HG02840 (cell line): ENCODE data around the gene SAMD9L.
"Not testable (repeated sequence)": the region's sequence is repeated elsewhere in the genome, so short reads cannot be mapped to it uniquely, and the experiment has no call there.

Experiments used
- ATAC-seq: cut with Tn5 transposase; IDR thresholded peaks from one replicate; pipeline ENCODE4 v1.9.1; 2021; ENCODE audit warnings: mild to moderate bottlenecking, moderate library complexity, moderate number of reproducible peaks; ENCODE audit not compliant: unreplicated experiment, low FRiP score

SAMD9L gene

DNA sequence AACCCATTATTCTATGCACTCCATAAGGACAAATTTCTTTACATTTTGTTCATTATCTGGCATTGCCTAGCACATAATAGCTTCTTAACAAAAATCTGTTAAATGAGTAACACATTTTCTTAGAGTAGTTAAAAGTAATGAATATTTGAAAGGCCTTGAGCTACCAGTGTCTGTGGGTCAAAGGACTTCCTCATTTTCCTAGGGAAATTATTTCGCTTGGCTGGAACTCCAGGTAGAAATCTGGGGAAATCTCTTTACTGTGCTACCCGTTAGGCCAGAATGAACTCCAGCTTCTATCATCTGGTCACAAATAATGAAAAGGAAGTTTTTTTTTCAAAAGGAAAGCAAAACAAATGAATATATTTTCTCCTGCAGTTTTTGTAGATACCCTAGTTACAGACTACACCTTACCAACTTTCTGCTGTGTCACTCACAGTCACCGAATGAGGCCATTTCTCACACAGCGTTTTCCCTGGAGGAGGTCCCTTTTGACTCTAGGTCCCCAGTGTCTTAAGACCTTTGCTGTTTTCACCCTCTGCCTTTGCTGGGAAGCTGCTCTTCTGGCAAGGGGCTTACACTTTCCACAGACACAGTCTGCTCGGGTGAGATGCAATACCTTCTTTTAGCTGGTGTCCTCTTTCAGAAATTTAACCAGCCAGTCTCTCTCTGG lies 1.6 kb downstream of the SAMD9L start:
- no peak for ATAC-seq

GRCh38 chr7:93146036-93146435 lies 2.1 kb downstream of the SAMD9L start:
- ATAC-seq, result no peak

GRCh38 chr7:93145354-93145753 lies 2.8 kb downstream of the SAMD9L start:
- no peak for ATAC-seq

DNA sequence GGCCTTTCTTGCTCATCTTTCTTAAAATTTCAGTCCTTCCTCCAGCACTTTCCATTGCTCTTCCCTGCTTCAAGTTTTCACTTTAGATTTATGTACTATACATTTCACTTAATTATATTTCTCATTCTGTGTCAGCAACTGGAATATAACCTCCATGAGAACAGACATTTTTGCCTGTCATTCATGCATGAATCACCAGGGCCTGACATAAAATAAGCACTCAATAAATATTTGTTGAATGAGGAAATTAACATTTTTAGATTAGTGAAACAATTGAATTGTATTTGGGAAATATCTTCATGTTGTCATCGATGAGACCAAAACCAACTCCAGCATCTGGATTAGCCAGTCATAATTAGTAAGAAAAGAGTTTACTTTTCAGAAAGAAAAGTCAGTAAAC lies 6.1 kb downstream of the SAMD9L start:
- ATAC-seq, result no peak

DNA sequence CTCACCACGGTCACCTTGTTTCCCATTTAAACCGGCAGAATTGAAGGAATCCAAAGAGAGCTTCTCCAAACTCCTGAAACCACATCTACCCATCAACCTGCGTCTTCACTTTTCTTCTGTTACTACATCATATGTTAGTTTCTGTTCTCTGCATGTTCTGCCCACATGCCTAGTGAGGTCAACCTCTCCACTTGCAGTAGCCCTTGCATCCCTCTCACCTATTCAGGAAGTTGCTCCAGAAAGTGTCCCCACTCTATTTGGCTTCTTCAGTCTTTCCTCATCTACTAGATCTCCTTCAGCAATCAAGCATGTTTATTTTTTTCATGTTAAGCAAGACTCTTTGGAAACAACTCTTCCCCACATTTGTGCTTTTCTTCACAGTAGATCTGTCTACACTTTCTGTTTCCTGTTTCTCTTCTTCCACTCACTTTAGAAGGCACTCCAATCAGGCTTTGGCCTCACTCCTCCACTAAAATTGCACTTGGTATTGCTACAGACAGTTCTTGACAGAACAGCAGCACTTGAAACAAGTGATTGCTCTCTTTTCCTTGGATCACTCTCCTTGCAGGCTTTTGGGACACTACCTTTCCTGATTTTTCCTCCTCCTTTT lies 7.5 kb downstream of the SAMD9L start:
- ATAC-seq, result no peak

DNA sequence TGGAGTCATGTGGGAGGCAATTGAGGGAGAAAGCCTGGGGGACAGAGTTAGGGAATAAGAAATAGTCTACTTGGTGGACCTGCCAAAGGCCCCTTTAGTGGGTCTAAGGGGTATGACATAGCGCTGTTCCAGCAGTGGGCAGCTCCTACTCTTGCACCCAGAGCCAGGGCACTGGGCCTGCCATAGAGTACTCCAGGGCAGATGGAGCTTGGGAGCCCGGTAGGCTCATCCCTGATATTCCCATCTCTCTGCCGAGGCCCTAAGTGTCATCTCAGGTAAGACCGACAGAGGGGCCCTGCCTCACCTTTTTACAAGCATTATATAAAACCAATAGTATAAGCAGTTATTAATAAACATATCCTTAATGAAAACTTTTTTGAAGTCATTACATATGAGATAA lies 9.6 kb downstream of the SAMD9L start:
- no peak for ATAC-seq

DNA sequence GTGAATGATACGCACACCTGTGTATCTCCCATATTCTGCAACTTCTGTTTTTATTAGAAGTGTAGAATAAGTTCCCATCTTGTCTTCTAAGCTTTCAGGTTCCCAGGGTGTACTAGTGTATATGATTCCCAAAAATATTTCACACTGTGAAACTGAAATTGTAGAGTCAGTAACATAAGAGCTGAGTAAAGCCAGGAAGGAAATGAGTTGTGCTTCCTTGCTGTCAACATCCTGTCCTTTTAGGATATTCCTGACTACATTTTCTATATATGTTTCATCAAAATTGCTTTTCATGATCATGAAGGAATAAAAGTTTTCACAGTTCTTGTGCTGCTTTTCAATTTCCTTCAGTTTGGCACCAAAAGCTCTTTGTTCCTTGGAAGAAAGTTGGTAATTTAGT lies 15.2 kb downstream of the SAMD9L start:
- no peak for ATAC-seq

- no peak for ATAC-seq
These were observed 16.0 kb downstream of the SAMD9L start for GRCh38 chr7:93132216-93132615.

DNA sequence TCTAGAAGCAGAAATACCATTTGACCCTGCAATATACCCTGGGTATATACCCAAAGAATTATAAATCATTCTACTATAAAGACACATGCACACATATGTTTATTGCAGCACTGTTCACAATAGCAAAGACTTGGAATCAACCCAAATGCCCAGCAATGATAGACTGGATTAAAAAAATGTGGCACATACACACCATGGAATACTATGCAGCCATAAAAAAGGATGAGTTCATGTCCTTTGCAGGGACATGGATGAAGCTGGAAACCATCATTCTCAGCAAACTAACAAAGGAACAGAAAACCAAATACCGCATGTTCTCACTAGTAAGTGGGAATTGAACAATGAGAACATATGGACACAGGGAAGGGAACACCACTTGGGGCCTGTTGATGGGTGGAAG lies 21.2 kb downstream of the SAMD9L start:
- ATAC-seq, result not testable (repeated sequence)

- ATAC-seq, result not testable (repeated sequence)
These were observed 24.7 kb downstream of the SAMD9L start for GRCh38 chr7:93123532-93123931.

- ATAC-seq, result no peak
These were observed 27.3 kb downstream of the SAMD9L start for GRCh38 chr7:93120592-93121549.

- no peak for ATAC-seq
These were observed 28.8 kb downstream of the SAMD9L start for GRCh38 chr7:93119191-93119905.

GRCh38 chr7:93117852-93118530 lies 30.2 kb downstream of the SAMD9L start, which contains the start of gene SAMD9:
Gene SAMD9 (minus strand): TSS chr7:93117979. CDS start chr7:93106097, 11,882 bp downstream.
- ATAC-seq, result peak; percentile 100

DNA sequence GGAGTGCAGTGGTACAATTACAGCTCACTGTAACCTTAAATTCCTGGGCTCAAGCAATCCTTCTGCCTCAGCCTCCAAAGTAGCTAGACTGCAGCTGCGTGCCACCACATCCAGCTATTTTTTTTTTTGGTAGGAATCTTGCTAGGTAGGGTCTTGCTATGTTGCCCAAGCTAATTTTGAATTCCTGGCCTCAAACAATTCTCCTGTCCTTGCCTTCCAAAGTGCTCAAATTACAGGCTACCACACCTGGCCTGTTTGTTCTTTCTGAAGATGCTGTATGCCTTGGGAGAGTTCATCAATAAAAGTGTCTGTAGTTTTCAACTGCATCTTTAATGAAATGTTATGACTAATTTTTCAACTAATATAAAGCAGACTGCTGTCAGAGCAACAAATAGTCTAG lies 30.9 kb downstream of the SAMD9L start:
- ATAC-seq, result no peak

- ATAC-seq, result no peak
These were observed 32.4 kb downstream of the SAMD9L start for GRCh38 chr7:93115796-93116195.

DNA sequence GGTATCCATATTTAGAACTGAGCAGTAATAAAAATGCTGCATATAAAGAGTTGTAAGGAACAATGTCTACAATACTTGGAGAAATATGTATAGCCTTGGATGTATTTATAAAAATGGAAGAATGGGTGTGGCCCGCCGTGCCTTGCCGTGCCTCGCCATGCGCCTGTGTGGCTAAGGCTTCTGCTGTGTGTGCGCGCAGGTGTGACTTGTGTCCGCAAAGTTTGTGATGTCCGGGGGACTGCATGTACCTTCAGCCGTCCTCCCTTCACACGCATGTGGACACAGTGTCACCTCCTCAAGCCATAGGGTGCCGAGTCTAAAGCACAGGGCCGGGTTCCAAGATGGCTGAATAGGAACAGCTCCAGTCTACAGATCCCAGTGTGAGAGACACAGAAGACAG lies 40.2 kb downstream of the SAMD9L start:
- no peak for ATAC-seq

- no peak for ATAC-seq
These were observed 50.8 kb downstream of the SAMD9L start for GRCh38 chr7:93097388-93097787.

- ATAC-seq, result no peak
These were observed 55.3 kb downstream of the SAMD9L start for GRCh38 chr7:93092757-93093370.
